DOHH2 (cell line): ENCODE data around the gene TFCP2.

Experiments used
- CTCF ChIP-seq: fragments of 200-600 bp; sonication (generic); IDR thresholded peaks from one replicate; pipeline ENCODE4 v1.5.1; 2014; ENCODE audit warnings: antibody characterized with exemption, mild to moderate bottlenecking, low read depth, low read length; ENCODE audit not compliant: poor library complexity, severe bottlenecking
- EZH2phosphoT487 ChIP-seq: fragments of 200-600 bp; sonication (generic); IDR thresholded peaks from 2 replicates; pipeline ENCODE4 v1.6.1; 2017; ENCODE audit warnings: borderline replicate concordance, mild to moderate bottlenecking, antibody characterized with exemption, low read length, moderate library complexity, mixed read lengths

GRCh38 chr12:51181558-51181957 lies 8.6 kb upstream of the TFCP2 start:
- TF ChIP-seq CTCF (no peak), EZH2phosphoT487 (no peak)
